Measurements from ENCODE around the gene CYP27B1.

GRCh38 chr12:57751788-57752667 lies 14.8 kb downstream of the CYP27B1 start, which contains the start of gene CDK4:
- peak in 1 of 4 experiments; percentile 19 for TF ChIP-seq CTCF (IDR thresholded peaks at IDR 0.05)
- peak; percentile 100 for TF ChIP-seq POLR2AphosphoS5 (IDR thresholded peaks at IDR 0.05)
- TF ChIP-seq POLR2A (IDR thresholded peaks at IDR 0.05), result peak; percentile 61
